ENCODE measurements around the gene THTPA.

The THTPA gene

DNA sequence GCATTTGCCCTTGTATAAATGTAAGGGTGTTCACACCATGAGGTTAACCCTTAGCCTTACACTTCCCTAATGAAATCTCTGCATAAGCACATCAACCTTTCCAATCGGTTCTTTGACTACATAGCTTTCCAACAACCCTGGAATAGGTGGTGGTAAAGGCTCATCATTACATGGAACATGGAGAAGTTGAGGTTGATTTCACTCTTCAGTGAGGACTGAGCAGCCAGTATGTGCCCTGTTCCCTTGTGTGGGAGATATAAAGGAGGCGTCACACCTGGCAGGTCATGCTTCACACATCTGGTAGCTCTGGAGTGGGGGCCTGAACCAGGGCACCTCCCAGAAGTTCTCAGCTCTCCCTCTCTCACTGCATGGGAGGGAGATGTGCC, 44.2 kb downstream of the THTPA start:
- Histone ChIP-seq H2AK5ac (ENCODE audit: low read depth, low read length) (no peak overlapping the region), H3K4ac (ENCODE audit: low read length) (no peak overlapping the region), H3K79me1 (ENCODE audit: low read depth, low read length) (no peaks in the 10 kb centered on the region), H3K4me3 (ENCODE audit: low read length in 2 of 2) (no peak overlapping the region), H3K36me3 (replicated peaks in 1 of 2; ENCODE audit: control insufficient read depth in 2 of 2, insufficient read depth in 2 of 2, low read length in 2 of 2) (no peaks in the 10 kb centered on the region), H3K23ac (ENCODE audit: low read depth, low read length, poor library complexity) (no peak overlapping the region), H3K9ac (ENCODE audit: low read depth, low read length, poor library complexity) (no peak overlapping the region), H2BK12ac (ENCODE audit: low read length) (no peak overlapping the region), H3K14ac (ENCODE audit: low read length) (no peak overlapping the region), H2AFZ (ENCODE audit: low read length) (no peak overlapping the region), H3K18ac (ENCODE audit: low read length) (no peak overlapping the region), H3K4me2 (ENCODE audit: insufficient read depth, low read length, poor library complexity, severe bottlenecking) (no peak overlapping the region), H3K9me3 (replicated peaks in 1 of 2; ENCODE audit: control insufficient read depth in 2 of 2, insufficient read depth in 1 of 2, low read depth in 1 of 2, low read length in 2 of 2) (no peaks in the 10 kb centered on the region), H3K4me1 (ENCODE audit: control insufficient read depth in 2 of 2, insufficient read depth in 1 of 2, low read depth in 1 of 2, low read length in 2 of 2) (no peaks in the 10 kb centered on the region), H2BK15ac (ENCODE audit: low read length) (no peak overlapping the region), H2BK5ac (ENCODE audit: low read length) (no peak overlapping the region), H3K27me3 (ENCODE audit: control insufficient read depth in 3 of 3, insufficient read depth in 3 of 3, low read depth in 1 of 3, low read length in 3 of 3) (no peaks in the 10 kb centered on the region), H3K27ac (replicated peaks; ENCODE audit: low read length) (no peak overlapping the region), H2BK120ac (ENCODE audit: low read depth, low read length) (no peak overlapping the region), H4K8ac (ENCODE audit: low read depth, low read length) (no peak overlapping the region), H4K91ac (ENCODE audit: low read depth, low read length, poor library complexity) (no peak overlapping the region)
- DNase-seq (ENCODE audit: low spot score) = no peak
- no CpG with 5 or more reads among the region's 2 CpGs for WGBS, 2 donors (ENCODE audit: extremely low coverage in 2 of 2, insufficient read length in 2 of 2, insufficient replicate concordance in 1 of 2)

DNA sequence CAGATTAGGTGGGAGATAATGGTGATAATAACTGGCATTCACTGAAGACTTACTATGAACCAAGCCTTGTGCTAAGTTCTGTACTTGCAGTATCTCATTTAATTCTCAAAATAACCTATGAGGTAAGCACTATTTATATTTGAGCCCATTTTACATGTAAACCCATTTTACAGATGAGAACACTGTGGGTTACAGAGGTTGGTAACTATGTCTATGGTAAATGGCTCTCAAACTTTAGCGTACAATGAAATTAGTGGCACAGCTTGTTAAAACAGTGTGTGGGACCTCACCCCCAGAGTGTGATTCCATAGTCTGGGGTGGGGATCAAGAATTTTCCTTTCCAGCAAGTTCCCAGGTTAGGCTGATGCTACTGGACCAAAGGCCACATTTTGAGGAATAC, 44.7 kb downstream of the THTPA start:
- Histone ChIP-seq H3K4ac (ENCODE audit: low read length) (no peak overlapping the region), H3K36me3 (replicated peaks in 1 of 2; ENCODE audit: control insufficient read depth in 2 of 2, insufficient read depth in 2 of 2, low read length in 2 of 2) (no peaks in the 10 kb centered on the region), H3K4me3 (ENCODE audit: low read length in 2 of 2) (no peak overlapping the region), H3K18ac (ENCODE audit: low read length) (no peak overlapping the region), H3K14ac (ENCODE audit: low read length) (no peak overlapping the region), H2BK12ac (ENCODE audit: low read length) (no peak overlapping the region), H2BK5ac (ENCODE audit: low read length) (no peak overlapping the region), H3K27me3 (ENCODE audit: control insufficient read depth in 3 of 3, insufficient read depth in 3 of 3, low read depth in 1 of 3, low read length in 3 of 3) (peaks cover 0 to 2% (median 0%) of the 10 kb centered on the region in 3 experiments), H2BK15ac (ENCODE audit: low read length) (no peak overlapping the region), H3K27ac (replicated peaks; ENCODE audit: low read length) (no peak overlapping the region), H4K91ac (ENCODE audit: low read depth, low read length, poor library complexity) (no peak overlapping the region), H2AK5ac (ENCODE audit: low read depth, low read length) (no peak overlapping the region), H2BK120ac (ENCODE audit: low read depth, low read length) (no peak overlapping the region), H3K4me2 (ENCODE audit: insufficient read depth, low read length, poor library complexity, severe bottlenecking) (no peak overlapping the region), H3K23ac (ENCODE audit: low read depth, low read length, poor library complexity) (no peak overlapping the region), H2AFZ (ENCODE audit: low read length) (no peak overlapping the region), H3K9me3 (replicated peaks in 1 of 2; ENCODE audit: control insufficient read depth in 2 of 2, insufficient read depth in 1 of 2, low read depth in 1 of 2, low read length in 2 of 2) (no peaks in the 10 kb centered on the region), H3K9ac (ENCODE audit: low read depth, low read length, poor library complexity) (no peak overlapping the region), H4K8ac (ENCODE audit: low read depth, low read length) (no peak overlapping the region), H3K4me1 (ENCODE audit: control insufficient read depth in 2 of 2, insufficient read depth in 1 of 2, low read depth in 1 of 2, low read length in 2 of 2) (no peaks in the 10 kb centered on the region), H3K79me1 (ENCODE audit: low read depth, low read length) (no peaks in the 10 kb centered on the region)
- no peak for DNase-seq (ENCODE audit: low spot score)
- WGBS, 2 donors (ENCODE audit: extremely low coverage in 2 of 2, insufficient read length in 2 of 2, insufficient replicate concordance in 1 of 2) = no CpG with 5 or more reads among the region's 1 CpG

DNA sequence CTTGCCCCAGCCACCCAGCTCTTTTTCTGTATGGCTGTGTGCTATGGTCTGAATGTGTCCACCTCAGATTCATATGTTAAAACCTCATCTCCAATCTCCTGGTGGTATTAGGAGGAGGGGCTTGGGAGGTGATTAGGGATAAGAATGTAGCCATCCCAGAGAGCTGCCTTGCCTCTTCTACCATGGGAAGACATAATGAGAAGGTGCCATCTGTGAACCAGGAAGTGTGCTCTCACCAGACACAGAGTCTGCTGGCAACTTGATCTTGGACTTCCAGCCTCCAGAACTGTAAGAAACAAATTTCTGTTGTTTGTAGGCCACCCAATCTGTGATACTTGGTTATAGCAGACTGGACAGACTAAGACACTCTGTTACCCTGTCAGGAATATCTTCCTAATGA, 45.4 kb downstream of the THTPA start:
- no peak overlapping the region for H2BK5ac ChIP-seq (ENCODE audit: low read length)
- no peaks in the 10 kb centered on the region for H3K79me1 ChIP-seq (ENCODE audit: low read depth, low read length)
- no peak overlapping the region for H3K9ac ChIP-seq (ENCODE audit: low read depth, low read length, poor library complexity)
- no peak overlapping the region for H4K91ac ChIP-seq (ENCODE audit: low read depth, low read length, poor library complexity)
- no peak overlapping the region for H3K4ac ChIP-seq (ENCODE audit: low read length)
- H3K36me3 ChIP-seq (replicated peaks in 1 of 2; ENCODE audit: control insufficient read depth in 2 of 2, insufficient read depth in 2 of 2, low read length in 2 of 2) = no peaks in the 10 kb centered on the region
- no peak overlapping the region for H4K8ac ChIP-seq (ENCODE audit: low read depth, low read length)
- H3K9me3 ChIP-seq (replicated peaks in 1 of 2; ENCODE audit: control insufficient read depth in 2 of 2, insufficient read depth in 1 of 2, low read depth in 1 of 2, low read length in 2 of 2) = no peaks in the 10 kb centered on the region
- no peak overlapping the region for H3K18ac ChIP-seq (ENCODE audit: low read length)
- H3K4me3 ChIP-seq (ENCODE audit: low read length in 2 of 2) = no peak overlapping the region
- H3K27ac ChIP-seq (replicated peaks; ENCODE audit: low read length) = no peak overlapping the region
- H2BK12ac ChIP-seq (ENCODE audit: low read length) = no peak overlapping the region
- no peak overlapping the region for H3K23ac ChIP-seq (ENCODE audit: low read depth, low read length, poor library complexity)
- no peak overlapping the region for H2BK120ac ChIP-seq (ENCODE audit: low read depth, low read length)
- no peak overlapping the region for H3K14ac ChIP-seq (ENCODE audit: low read length)
- H3K4me2 ChIP-seq (ENCODE audit: insufficient read depth, low read length, poor library complexity, severe bottlenecking) = no peak overlapping the region
- H3K4me1 ChIP-seq (ENCODE audit: control insufficient read depth in 2 of 2, insufficient read depth in 1 of 2, low read depth in 1 of 2, low read length in 2 of 2) = no peaks in the 10 kb centered on the region
- peaks cover 0 to 4% (median 0%) of the 10 kb centered on the region in 3 experiments for H3K27me3 ChIP-seq (ENCODE audit: control insufficient read depth in 3 of 3, insufficient read depth in 3 of 3, low read depth in 1 of 3, low read length in 3 of 3)
- H2AFZ ChIP-seq (ENCODE audit: low read length) = no peak overlapping the region
- no peak overlapping the region for H2BK15ac ChIP-seq (ENCODE audit: low read length)
- H2AK5ac ChIP-seq (ENCODE audit: low read depth, low read length) = no peak overlapping the region
- no peak for DNase-seq (ENCODE audit: low spot score)

DNA sequence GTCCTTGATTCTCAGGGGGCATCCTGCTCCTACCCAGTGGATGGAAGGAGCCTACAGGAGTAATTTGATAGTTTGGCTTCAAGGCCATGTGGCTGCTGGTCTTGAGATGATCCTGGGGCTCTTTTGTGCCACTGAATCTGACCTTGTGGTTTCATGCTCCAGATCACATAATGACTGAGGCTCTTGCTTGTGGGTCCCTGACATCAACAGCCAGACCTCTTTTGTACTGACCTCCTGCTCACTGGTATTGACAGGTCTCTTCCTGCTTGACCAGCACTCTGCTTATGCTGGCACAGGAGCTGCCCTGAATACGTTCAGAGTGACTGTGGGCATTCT, 45.7 kb downstream of the THTPA start:
- Histone ChIP-seq H3K4me3 (ENCODE audit: low read length in 2 of 2) (peak overlapping the region in 1 of 2 donors; percentile 66), H2BK5ac (ENCODE audit: low read length) (no peak overlapping the region), H2AFZ (ENCODE audit: low read length) (no peak overlapping the region), H2BK12ac (ENCODE audit: low read length) (no peak overlapping the region), H2BK15ac (ENCODE audit: low read length) (no peak overlapping the region), H2AK5ac (ENCODE audit: low read depth, low read length) (no peak overlapping the region), H4K8ac (ENCODE audit: low read depth, low read length) (no peak overlapping the region), H3K18ac (ENCODE audit: low read length) (no peak overlapping the region), H3K27ac (replicated peaks; ENCODE audit: low read length) (no peak overlapping the region), H2BK120ac (ENCODE audit: low read depth, low read length) (no peak overlapping the region), H3K4me1 (ENCODE audit: control insufficient read depth in 2 of 2, insufficient read depth in 1 of 2, low read depth in 1 of 2, low read length in 2 of 2) (no peaks in the 10 kb centered on the region), H3K4ac (ENCODE audit: low read length) (no peak overlapping the region), H3K9ac (ENCODE audit: low read depth, low read length, poor library complexity) (no peak overlapping the region), H3K4me2 (ENCODE audit: insufficient read depth, low read length, poor library complexity, severe bottlenecking) (no peak overlapping the region), H3K27me3 (ENCODE audit: control insufficient read depth in 3 of 3, insufficient read depth in 3 of 3, low read depth in 1 of 3, low read length in 3 of 3) (peaks cover 0 to 8% (median 0%) of the 10 kb centered on the region in 3 experiments), H3K9me3 (replicated peaks in 1 of 2; ENCODE audit: control insufficient read depth in 2 of 2, insufficient read depth in 1 of 2, low read depth in 1 of 2, low read length in 2 of 2) (no peaks in the 10 kb centered on the region), H3K23ac (ENCODE audit: low read depth, low read length, poor library complexity) (no peak overlapping the region), H3K36me3 (replicated peaks in 1 of 2; ENCODE audit: control insufficient read depth in 2 of 2, insufficient read depth in 2 of 2, low read length in 2 of 2) (no peaks in the 10 kb centered on the region), H4K91ac (ENCODE audit: low read depth, low read length, poor library complexity) (no peak overlapping the region), H3K79me1 (ENCODE audit: low read depth, low read length) (no peaks in the 10 kb centered on the region), H3K14ac (ENCODE audit: low read length) (no peak overlapping the region)
- DNase-seq (ENCODE audit: low spot score) = no peak
- no CpG with 5 or more reads among the region's 1 CpG for WGBS, 2 donors (ENCODE audit: extremely low coverage in 2 of 2, insufficient read length in 2 of 2, insufficient replicate concordance in 1 of 2)
